ENCODE data around the gene PIEZO2.

Gene PIEZO2

GRCh38 chr18:10792181-10792580 is 357.2 kb downstream of the PIEZO2 start:
- Histone ChIP-seq H3K9ac (ENCODE audit: low read length) (no peak overlapping the region), H3K27me3 (ENCODE audit: low read length) (no peaks in the 10 kb centered on the region), H3F3A (ENCODE audit: insufficient read depth) (no peaks in the 10 kb centered on the region), H4K20me1 (ENCODE audit: low read depth, low read length) (no peaks in the 10 kb centered on the region), H3K36me3 (ENCODE audit: low read length) (no peaks in the 10 kb centered on the region), H3K27ac (ENCODE audit: low read depth, low read length) (no peak overlapping the region), H3K9me2 (replicated peaks; ENCODE audit: insufficient read depth, low read length) (no peaks in the 10 kb centered on the region), H2AFZ (ENCODE audit: low read depth, low read length, severe bottlenecking) (no peak overlapping the region), H3K9me3 (ENCODE audit: insufficient read depth, low read length) (no peaks in the 10 kb centered on the region), H3K4me2 (ENCODE audit: low read depth, low read length, poor library complexity, severe bottlenecking) (no peak overlapping the region), H3K4me3 (ENCODE audit: insufficient read depth, low read length, poor library complexity, severe bottlenecking) (no peak overlapping the region), H3K79me2 (ENCODE audit: insufficient read depth, low read length) (no peaks in the 10 kb centered on the region)
- no peak for TF ChIP-seq EZH2phosphoT487 (conservative IDR thresholded peaks at IDR 0.05; ENCODE audit: low read length)
- TF ChIP-seq CTCF (IDR thresholded peaks at IDR 0.05; ENCODE audit: insufficient read depth, low read length, poor library complexity, severe bottlenecking), result no peak

- Histone ChIP-seq H3K9ac (ENCODE audit: low read length) (no peak overlapping the region), H3K9me2 (replicated peaks; ENCODE audit: insufficient read depth, low read length) (no peaks in the 10 kb centered on the region), H3K27me3 (ENCODE audit: low read length) (no peaks in the 10 kb centered on the region), H3F3A (ENCODE audit: insufficient read depth) (no peaks in the 10 kb centered on the region), H3K36me3 (ENCODE audit: low read length) (no peaks in the 10 kb centered on the region), H3K79me2 (ENCODE audit: insufficient read depth, low read length) (no peaks in the 10 kb centered on the region), H2AFZ (ENCODE audit: low read depth, low read length, severe bottlenecking) (no peak overlapping the region), H3K4me3 (ENCODE audit: insufficient read depth, low read length, poor library complexity, severe bottlenecking) (no peak overlapping the region), H3K27ac (ENCODE audit: low read depth, low read length) (no peak overlapping the region), H3K4me2 (ENCODE audit: low read depth, low read length, poor library complexity, severe bottlenecking) (no peak overlapping the region), H3K9me3 (ENCODE audit: insufficient read depth, low read length) (no peaks in the 10 kb centered on the region), H4K20me1 (ENCODE audit: low read depth, low read length) (no peaks in the 10 kb centered on the region)
- TF ChIP-seq CTCF (IDR thresholded peaks at IDR 0.05; ENCODE audit: insufficient read depth, low read length, poor library complexity, severe bottlenecking) (no peak), EZH2phosphoT487 (conservative IDR thresholded peaks at IDR 0.05; ENCODE audit: low read length) (no peak)
Measured at GRCh38 chr18:10791169-10791831, 358.1 kb downstream of the PIEZO2 start.

GRCh38 chr18:10789180-10789579 is 360.2 kb downstream of the PIEZO2 start:
- no peaks in the 10 kb centered on the region for H3K9me3 ChIP-seq (ENCODE audit: insufficient read depth, low read length)
- H2AFZ ChIP-seq (ENCODE audit: low read depth, low read length, severe bottlenecking), result no peak overlapping the region
- H3K36me3 ChIP-seq (ENCODE audit: low read length), result no peaks in the 10 kb centered on the region
- no peak overlapping the region for H3K9ac ChIP-seq (ENCODE audit: low read length)
- H3F3A ChIP-seq (ENCODE audit: insufficient read depth), result no peaks in the 10 kb centered on the region
- TF ChIP-seq EZH2phosphoT487 (conservative IDR thresholded peaks at IDR 0.05; ENCODE audit: low read length), result no peak
- TF ChIP-seq CTCF (IDR thresholded peaks at IDR 0.05; ENCODE audit: insufficient read depth, low read length, poor library complexity, severe bottlenecking), result no peak
- H4K20me1 ChIP-seq (ENCODE audit: low read depth, low read length), result no peaks in the 10 kb centered on the region
- H3K4me2 ChIP-seq (ENCODE audit: low read depth, low read length, poor library complexity, severe bottlenecking), result no peak overlapping the region
- no peaks in the 10 kb centered on the region for H3K9me2 ChIP-seq (replicated peaks; ENCODE audit: insufficient read depth, low read length)
- no peak overlapping the region for H3K4me3 ChIP-seq (ENCODE audit: insufficient read depth, low read length, poor library complexity, severe bottlenecking)
- H3K27me3 ChIP-seq (ENCODE audit: low read length), result no peaks in the 10 kb centered on the region
- H3K27ac ChIP-seq (ENCODE audit: low read depth, low read length), result no peak overlapping the region
- H3K79me2 ChIP-seq (ENCODE audit: insufficient read depth, low read length), result no peaks in the 10 kb centered on the region

Measured in SU-DHL-6 (cell line).